ENCODE data around the gene ADCY10.
A peak's percentile ranks its signal among the peaks of the same experiment; 100 is the strongest.
"Not testable (repeated sequence)": the region's sequence is repeated elsewhere in the genome, so short reads cannot be mapped to it uniquely, and the experiment has no call there.

The ADCY10 gene

DNA sequence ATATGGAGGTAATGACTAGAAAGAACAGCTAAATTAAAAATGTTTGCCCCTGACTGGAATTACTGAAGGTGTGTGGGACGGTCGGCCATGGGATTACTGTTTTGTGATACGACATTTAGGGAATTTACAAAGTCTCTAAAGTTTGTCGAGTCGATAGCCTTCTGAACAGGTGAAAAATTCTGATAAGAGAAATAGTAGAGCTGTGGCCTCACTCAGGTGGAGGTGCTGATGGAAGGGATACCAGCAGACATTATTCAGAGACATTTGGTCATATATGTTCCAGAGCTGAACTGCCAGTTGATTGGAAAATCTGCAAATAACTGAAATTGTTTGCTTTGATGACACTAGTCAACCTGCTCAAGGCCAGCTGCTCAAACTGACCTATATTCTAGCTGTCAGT is 71.1 kb downstream of the ADCY10 start:
- no peak for DNase-seq

- DNase-seq: no peak
Measured at GRCh38 chr1:167841530-167841929, 72.4 kb downstream of the ADCY10 start.

- no peak for DNase-seq
Measured at GRCh38 chr1:167839009-167839408, 74.9 kb downstream of the ADCY10 start.

GRCh38 chr1:167837326-167837725 is 76.6 kb downstream of the ADCY10 start:
- no peak for DNase-seq

- no peak for DNase-seq
Measured at GRCh38 chr1:167836197-167836596, 77.7 kb downstream of the ADCY10 start.

GRCh38 chr1:167833904-167834303 is 80.0 kb downstream of the ADCY10 start:
- DNase-seq: no peak

DNA sequence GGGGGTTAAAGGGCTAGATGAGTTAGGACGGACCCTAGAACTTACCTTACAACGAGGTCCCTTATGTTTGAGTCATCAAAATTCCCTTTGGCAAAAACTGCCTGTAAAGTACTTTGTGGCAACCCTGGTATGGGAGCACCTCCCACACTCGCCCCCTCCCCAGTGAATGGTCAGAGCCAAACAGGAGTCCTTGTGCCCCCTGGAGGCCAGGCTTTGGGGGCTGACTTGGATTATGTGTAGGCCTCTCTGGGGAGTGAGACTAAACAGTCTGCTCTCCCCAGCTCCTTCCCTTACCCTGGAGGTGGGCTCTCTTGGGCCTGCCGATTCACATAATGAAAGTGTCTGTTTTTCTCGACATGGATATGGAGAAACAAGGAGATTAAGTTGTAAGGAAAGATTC is 81.2 kb downstream of the ADCY10 start:
- DNase-seq: no peak

GRCh38 chr1:167830668-167831067 is 83.3 kb downstream of the ADCY10 start:
- DNase-seq: not testable (repeated sequence)

- peak; percentile 60 for DNase-seq
Measured at GRCh38 chr1:167829868-167830267, 84.1 kb downstream of the ADCY10 start.

- no peak for DNase-seq
Measured at GRCh38 chr1:167826127-167826526, 87.8 kb downstream of the ADCY10 start.

DNA sequence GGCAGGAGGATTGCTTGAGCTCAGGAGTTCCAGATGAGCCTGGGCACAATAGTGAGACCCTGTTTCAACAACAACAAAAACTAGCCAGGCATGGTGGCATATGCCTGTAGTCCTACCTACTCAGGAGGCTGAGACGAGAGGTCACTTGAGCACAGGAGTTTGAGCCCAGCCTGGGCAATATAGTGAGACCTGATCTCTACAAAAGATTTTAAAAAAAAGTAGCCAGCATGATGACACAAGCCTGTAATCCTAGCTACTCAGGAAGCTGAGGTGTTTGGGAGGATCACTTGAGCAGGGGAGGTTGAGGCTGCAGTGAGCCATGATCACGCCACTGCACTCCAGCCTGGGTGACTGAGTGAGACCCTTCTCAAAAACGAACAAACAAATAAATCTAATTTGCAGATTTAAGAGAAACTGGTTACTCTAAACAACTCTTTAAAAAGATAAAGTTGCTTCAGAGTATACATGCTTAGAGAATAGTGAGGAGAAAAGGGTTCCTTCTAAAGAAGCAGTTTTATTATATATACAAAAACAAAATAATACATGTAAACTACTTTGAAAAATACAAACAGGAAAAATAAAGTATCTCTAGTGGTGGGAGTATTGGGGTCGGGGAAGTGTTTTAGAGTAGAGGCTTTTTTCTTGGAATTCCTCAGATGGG is 88.4 kb downstream of the ADCY10 start:
- DNase-seq: no peak

GRCh38 chr1:167824163-167824794 is 89.7 kb downstream of the ADCY10 start:
- no peak for DNase-seq

DNA sequence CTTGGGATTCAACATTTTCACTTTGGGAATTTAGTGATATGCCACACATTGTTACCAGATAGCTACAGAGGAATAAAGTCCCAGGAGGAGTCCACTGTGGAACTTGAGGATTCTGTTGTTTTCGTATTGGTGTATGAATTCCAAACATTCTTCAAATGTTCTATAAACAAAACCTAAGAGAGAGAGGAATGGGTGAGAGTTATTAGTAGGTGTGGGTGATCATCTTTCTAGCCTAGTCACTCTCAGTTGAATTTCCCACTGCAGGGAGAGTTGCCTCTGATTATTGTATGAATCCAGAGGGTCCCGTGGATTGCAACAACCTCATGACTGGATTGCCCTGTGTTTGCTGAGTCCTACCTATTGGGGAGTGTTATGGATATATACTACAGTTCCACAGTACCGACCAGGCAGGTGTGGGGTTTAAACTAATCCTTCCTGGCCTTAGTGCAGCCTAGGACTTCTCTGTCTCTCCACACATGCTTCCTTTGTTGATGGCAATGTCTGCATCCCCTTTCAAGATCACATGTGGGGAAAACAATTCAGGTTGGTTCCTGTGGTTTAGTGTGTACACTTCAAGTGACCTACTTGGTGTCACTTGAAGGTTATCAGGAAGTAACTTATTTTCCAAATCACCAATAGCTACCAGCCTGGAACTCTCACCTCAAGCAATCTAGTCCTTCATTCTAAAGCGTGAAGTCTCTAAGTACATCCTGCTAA is 91.8 kb downstream of the ADCY10 start:
- no peak for DNase-seq

DNA sequence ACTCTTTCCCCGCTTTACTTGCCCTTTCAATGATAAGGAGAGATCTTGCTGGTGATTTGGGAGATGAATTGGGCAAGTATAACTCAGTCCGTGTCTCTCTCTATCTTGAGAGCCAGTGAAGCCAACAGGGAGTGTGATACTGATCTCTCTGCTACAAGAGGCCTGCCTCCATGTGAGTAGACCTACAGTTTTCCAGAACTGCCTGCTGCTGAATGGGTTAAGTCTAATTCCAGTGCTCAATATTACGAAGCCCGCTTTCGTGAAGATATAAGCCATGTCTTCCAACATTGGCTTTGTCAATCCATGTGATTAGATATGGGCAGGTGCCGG is 92.6 kb downstream of the ADCY10 start:
- DNase-seq: no peak

DNA sequence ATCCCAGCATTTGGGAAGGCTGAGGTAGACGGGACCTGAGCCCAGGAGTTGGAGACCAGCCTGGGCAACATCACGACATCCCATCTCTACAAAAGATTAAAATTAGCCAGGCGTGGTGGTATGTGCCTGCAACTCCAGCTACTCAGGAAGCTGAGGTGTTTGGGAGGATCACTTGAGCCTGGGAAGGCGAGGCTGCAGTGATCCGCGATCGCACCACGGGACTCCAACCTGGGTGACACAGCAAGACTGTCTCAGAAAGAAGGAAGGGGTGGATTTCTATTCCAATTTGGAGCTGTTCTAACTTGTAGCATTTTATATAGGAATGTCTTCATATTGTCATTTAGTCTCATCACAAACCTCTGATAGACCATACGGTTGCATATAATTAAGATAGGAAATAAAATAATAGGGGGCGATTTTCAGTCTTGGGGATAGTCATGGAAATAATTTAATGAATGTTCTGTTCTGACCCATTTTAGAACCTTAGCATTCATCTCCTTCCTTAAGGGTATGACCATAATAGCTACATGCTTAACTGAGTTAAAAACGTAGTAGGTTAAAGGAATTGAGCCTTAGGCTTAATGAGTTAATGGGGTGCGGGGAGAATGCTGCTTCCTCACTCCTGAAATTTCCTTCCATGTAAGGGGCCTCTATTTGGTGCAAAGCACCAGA is 93.1 kb downstream of the ADCY10 start:
- DNase-seq: no peak

DNA sequence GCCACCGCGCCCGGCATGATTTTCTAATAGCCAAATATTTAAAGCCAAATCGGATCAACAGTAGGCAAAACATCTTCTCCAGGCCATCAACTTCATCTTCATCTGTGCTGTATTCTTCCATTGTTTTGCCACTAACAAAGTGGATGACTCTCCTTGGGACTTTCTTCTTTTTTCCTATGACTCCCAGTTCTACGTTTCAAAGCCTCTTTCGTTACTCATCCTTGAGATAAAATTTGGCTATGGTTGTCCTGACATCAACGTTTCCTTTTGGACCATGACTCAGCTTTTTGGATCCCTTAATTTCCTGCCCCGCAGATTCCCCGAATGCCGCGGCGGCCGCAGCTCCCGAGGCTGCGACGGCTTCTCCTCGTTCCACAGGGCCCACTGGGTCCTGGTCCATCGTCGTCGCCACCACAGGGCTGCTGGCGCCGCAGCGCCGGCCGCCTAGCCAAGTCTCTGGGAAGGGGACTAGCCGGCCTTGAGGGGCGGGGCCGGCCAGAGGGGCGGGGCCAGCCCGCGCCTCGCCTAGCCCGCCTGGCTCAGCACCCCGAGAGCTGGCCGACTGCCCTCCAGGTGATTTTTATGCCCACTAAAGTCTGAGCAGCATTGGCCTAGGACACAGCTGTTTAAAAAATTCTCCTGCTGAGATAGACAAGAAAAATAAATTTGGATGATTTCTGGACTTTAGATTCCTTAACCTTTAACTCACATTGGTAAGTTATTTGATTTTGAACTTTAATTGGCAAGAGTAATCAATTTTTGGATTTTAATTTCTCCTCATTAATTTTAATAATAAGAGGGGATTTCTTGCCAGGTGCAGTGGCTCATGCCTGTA is 93.9 kb downstream of the ADCY10 start:
- peak; percentile 53 for DNase-seq

DNA sequence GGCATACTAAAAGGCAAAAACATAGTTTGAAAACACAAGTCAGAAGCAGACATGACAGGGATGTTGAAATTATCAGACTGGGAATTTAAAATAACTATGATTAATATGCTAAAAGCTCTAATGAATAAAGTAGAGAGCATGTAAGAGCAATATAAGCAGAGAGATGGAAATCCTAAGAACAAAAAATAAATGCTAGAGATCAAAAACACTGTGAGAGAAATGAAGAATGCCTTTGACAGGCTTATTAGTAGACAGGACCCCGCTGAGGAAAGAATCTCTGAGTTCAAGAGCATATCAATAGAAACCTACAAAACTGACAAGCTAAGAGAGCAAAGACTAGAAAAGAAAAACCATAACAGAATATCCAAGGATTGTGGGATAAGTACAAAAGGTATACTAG is 98.3 kb downstream of the ADCY10 start:
- no peak for DNase-seq

DNA sequence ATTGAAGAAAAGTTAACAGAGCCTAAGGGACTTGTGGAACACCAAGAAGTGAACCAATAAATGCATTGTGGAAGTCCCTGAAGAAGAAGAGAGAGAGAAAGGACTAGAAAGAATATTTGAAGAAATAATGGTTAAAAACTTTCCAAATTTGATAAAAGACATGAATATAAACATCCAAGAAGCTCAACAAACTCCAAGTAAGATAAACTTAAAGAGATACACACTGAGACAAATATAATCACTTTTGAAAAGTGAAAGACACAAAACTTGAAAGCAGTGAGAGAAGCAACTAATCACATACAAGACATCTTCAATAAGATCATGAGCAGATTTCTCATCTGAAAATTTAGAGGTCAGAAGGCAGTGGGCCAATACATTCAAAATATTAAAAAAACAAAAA is 101.0 kb downstream of the ADCY10 start:
- DNase-seq: no peak

GRCh38 chr1:167808690-167809089 is 105.2 kb downstream of the ADCY10 start:
- no peak for DNase-seq

DNA sequence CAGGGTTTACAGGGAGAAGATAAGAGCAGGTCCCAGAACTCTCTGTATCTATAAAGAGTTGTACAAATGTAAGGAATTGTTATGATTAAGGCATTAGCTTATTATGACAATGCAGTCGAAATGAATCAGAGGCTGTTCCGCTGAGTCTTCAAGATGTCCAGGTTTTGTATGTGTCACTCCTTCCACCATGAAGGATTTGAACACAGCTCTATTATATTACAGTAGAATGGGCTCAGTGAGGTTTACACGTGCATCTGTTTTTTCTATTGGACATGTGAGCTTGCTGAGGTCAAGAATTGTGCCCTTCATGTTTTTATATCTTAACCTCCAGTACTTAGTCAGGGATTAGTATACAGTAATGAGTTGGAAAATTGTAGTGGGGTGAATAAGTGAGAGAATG is 105.8 kb downstream of the ADCY10 start:
- no peak for DNase-seq

- DNase-seq: not testable (repeated sequence)
Measured at GRCh38 chr1:167806676-167807075, 107.3 kb downstream of the ADCY10 start.

- DNase-seq: not testable (repeated sequence)
Measured at GRCh38 chr1:167806235-167806634, 107.7 kb downstream of the ADCY10 start.

GRCh38 chr1:167805041-167805556 is 108.8 kb downstream of the ADCY10 start:
- no peak for DNase-seq

Measured in NCI-H2227 treated with DMSO at 0.1 percent for 48 hours (cell line).